ENCODE results near the gene TMEM60.
A peak's percentile ranks its signal among the peaks of the same experiment; 100 is the strongest.
"Not testable (repeated sequence)": the region's sequence is repeated elsewhere in the genome, so short reads cannot be mapped to it uniquely, and the experiment has no call there.

The TMEM60 gene

GRCh38 chr7:77798394-77799077 is at the start of gene TMEM60, which contains the start of gene PHTF2:
TSS of gene TMEM60 (minus strand) at chr7:77798434. CDS start at chr7:77794373, 4,061 bp downstream.
TSS of gene PHTF2 (plus strand) at chr7:77798773.
- peak; percentile 100 for DNase-seq

DNA sequence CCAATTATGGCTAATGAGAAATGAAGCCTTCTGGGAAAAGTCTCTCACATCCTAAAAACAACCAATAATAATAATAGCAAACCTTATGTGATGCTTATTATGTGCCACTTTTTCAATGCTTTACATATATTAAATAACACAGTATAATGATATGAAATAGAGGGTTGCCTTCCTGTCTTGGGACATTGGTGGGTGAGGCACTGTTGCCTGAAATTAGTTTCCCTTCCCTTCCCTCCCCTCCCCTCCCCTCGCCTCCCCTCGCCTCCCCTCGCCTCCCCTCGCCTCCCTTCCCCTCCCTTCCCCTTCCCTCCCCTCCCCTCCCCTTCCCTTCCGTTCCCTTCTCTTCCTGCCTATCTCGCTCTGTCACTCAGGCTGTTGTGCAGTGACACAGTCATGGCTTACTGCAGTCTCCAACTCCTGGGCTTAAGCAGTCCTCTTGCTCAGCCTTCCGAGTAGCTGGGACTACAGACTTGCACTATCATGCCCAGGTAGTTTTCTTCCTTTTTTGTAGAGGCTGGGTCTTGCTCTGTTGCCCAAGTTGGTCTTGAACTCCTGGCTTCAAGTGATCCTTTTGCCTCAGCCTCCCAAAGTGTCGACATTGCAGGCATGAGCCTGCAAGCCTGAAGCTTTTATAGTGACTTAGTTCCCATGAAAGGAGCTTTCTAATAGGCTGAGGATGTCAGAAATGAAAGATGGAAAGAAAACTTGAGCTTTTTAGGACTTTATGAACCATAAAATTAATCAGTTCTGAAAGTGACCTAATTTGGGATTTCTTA is 48.3 kb upstream of the TMEM60 start:
- DNase-seq: no peak

- peak; percentile 70 for DNase-seq
Measured at GRCh38 chr7:77843194-77843593, 45.0 kb upstream of the TMEM60 start.

DNA sequence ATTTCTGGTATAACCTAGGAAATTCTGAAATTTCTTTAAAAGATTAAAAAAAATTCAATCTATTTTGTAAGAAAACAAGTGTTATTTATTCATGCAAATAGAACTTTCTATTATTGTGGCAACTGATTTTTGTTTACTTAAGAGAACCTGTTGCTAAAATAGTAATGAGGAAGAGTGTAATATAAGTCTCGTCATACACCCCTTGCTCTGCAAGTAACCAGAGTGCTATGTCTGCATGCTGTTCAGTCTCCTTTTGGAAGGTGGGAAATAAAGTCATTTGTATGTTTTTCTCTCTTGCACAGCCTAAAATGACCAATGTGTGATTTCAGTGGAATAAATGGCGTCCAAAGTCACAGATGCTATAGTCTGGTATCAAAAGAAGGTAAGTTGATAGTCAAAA is 41.7 kb upstream of the TMEM60 start:
- DNase-seq: no peak

- no peak for DNase-seq
Measured at GRCh38 chr7:77838929-77839491, 40.8 kb upstream of the TMEM60 start.

GRCh38 chr7:77837966-77838365 is 39.7 kb upstream of the TMEM60 start:
- no peak for DNase-seq

DNA sequence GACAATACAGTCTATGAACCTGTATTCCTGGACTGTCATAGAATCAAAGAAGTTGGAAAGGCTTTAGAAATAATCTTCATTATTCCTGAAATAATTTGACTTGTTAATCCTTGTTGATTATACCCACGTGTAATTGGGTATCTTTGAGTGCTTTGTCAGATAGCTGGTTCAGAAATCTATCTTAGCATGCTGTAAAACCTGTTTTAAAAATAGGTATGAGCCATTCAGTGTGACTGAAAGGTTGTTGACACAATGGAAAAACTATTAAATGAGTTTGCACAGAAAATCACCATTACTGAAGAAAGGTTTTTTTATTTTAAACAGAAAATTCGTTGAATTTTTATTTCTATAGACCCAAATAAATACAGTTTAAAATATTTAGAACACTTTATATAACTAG is 39.0 kb upstream of the TMEM60 start:
- DNase-seq: no peak

DNA sequence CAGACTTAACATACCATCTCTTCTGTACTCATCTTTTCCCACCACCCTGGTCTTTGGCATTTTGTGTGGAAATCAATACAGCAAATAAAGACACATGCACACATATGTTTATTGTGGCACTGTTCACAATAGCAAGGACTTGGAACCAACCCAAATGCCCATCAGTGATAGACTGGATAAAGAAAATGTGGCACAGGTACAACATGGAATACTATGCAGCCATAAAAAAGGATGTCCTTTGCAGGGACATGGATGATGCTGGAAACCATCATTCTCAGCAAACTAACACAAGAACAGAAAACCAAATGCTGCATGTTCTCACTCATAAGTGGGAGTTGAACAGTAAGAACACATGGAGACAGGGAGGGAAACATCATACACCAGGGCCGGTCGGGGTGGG is 38.2 kb upstream of the TMEM60 start:
- DNase-seq: not testable (repeated sequence)

GRCh38 chr7:77833136-77833535 is 34.9 kb upstream of the TMEM60 start:
- no peak for DNase-seq

GRCh38 chr7:77831953-77832352 is 33.7 kb upstream of the TMEM60 start:
- no peak for DNase-seq

DNA sequence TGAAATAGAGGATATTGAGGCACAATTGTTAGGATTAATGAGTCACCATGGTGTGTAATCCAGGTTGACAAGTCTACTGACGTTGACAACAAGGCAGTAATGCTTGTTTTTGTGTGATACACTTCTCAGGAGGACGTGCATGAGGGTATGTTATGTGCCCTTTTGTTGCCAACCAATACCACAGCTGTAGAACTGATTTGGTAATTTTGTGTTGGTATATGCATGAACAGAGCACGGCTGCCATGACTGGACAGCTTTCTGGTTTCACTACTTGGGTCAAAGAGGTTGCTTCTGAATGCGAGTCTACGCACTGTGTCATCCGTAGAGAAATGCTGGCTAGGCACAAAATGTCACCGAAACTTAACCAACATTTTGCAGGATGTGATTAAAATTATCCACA is 33.2 kb upstream of the TMEM60 start:
- DNase-seq: no peak

DNA sequence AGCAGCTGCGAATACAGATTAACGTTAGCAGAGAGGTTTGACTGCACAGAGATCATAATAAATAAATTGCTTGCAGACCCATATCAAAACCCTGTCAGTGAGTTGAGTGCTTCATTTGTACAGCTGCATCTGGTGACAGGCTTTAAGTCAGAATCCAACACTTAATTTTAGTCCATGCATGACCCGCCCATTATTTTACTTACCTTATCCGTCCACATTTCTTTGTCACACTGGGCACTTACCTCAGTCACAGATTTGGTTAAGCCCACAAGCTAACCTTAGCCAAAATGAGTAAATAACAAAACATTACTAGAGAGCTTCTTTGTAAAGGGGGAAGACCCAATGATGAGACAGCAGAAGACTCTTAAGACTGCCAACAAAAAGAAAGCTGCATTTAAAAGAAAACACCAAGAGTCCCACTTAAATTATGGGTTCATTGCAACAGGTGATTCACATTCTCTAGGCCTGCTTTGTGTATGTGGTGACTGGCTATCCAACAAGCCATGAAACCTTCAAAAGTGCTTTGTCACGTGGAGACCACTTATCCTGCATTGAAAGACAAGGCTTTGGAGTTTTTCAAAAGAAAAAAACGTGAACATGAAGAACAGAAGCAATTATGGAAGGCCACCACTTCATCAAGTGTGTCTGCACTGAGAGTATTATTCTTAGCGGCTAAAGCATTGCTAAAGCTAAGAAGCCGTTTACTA is 32.6 kb upstream of the TMEM60 start:
- no peak for DNase-seq

DNA sequence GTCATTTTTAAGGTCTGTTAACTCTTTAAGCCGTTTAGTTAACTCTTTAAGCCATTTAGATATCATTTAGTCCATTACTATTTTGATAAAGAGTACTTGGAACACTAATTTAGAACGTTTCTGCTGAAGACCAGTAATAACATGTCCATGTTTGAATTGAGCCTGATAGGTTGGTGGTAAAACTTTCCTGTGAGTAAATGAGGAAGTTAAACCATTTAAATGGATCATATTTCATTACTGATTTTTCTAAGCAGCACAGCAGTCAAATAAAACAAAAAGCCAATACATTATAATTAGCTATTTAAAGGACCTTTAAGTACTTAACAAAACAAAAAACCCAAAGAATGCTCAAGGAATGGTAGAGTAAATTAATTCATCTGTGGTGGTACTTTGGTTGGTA is 29.8 kb upstream of the TMEM60 start:
- peak; percentile 41 for DNase-seq

DNA sequence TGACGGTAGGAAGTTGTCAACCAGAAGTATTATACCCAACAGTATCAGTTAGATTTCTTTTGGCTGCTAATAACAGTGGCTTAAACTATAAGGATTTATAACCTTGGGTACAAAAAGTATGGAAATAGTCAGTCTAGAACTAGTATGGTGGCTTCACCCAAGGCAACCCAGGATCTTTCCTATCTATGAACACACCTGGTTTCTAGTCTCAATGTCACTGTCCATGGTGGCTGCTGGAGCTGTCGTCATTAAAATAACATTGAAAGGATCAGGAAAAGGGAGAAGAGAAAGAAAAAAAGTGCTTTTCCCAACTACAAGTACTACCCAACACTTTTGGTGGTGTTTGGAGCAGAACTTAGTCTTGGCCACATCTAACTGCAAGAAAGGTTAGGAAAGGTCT is 28.1 kb upstream of the TMEM60 start:
- no peak for DNase-seq

- DNase-seq: peak; percentile 66
Measured at GRCh38 chr7:77825131-77825530, 26.9 kb upstream of the TMEM60 start.

DNA sequence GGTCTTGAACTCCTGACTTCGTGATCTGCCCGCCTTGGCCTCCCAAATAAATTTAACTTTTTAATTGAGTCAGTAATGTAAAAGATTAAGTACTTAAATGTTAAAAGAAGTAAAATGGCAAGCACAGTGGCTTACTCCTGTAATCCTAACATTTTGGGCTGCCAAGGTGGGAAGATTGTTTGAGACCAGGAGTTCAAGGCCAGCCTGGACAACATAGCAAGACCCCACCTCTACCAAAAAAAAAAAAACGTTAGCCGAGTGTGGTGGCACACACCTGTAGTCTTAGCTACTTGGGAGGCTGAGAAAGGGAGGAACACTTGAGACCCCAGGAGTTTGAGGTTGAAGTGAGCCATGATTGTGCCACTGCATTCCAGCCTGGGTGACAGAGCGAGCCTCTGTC is 26.4 kb upstream of the TMEM60 start:
- DNase-seq: no peak

- DNase-seq: no peak
Measured at GRCh38 chr7:77823787-77824186, 25.6 kb upstream of the TMEM60 start.

- DNase-seq: peak; percentile 5
Measured at GRCh38 chr7:77822269-77822668, 24.0 kb upstream of the TMEM60 start.

DNA sequence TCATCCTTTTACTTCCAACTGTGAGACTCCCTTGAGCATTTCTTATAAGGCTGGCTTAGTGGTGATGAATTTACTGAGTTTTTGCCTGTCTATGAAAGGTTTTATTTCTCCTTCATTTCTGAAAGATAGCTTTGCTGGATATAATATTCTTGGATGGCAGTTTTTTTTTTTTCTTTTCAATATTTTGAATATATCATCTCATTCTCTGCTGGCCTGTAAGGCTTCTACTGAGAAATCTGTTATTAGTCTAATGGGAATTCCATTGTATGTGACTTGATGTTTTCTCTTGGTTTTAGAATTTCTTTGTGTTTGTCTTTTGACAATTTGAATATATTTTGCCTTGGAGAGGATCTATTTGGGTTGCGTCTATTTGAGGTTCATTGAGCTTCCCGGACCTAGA is 22.7 kb upstream of the TMEM60 start:
- DNase-seq: no peak

DNA sequence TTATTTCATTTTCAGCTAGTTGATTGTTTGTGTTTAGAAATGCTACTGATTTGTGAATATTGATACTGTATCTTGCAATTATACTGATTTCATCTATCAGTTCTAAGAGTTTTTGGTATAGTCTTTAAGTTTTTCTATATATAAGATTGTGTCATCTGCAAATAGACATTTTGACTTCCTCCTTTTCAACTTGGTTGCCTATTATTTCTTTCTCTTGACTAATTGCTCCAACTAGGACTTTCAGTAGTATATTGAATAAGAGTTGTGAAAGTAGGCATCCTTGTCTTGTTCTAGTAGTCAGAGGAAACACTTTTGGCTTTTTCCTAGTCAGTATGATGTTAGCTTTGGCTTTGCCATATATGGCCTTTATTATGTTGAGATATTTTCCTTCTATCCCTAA is 20.8 kb upstream of the TMEM60 start:
- peak; percentile 52 for DNase-seq

DNA sequence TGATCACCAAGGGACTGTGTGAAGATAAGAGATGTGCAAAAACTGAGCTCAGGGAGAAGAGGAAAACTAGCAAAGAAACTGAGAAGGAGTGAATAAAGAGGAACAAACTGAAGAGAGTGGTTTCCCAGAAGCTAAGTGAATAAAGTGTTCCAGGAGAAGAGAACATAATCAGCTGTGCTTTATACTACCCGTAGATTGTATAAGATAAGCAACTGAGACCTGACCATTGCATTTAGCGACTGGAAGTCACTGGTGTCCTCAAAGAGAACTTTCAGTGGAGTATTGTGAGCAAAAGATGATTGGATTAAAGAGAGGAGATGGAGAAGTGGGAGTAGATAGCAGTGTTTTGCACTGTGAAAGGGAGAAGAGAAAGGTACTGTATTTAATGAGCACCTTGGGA is 14.9 kb upstream of the TMEM60 start:
- DNase-seq: peak; percentile 53

DNA sequence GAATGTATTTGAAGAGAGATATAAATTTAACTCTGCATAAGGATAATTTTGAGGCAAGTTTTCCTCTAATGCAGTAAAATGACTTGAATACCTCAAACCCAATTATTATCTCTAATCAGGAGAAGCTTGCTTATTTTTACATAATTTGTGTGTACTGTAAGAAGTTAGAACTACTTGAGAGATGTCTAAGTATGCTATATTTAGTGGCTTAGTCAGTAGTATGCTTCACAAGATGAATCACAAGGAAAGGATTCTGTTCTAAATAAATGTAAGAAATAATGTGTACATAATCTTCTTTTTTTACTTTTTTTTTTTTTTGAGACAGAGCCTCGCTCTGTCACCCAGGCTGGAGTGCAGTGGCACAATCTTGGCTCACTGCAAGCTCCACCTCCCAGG is 14.1 kb upstream of the TMEM60 start:
- DNase-seq: no peak

- no peak for DNase-seq
Measured at GRCh38 chr7:77811516-77812289, 13.5 kb upstream of the TMEM60 start.

All from MV-4-11 (cell line).